Measurements from ENCODE around the gene ZCCHC2.

Gene ZCCHC2

GRCh38 chr18:62509779-62510178 lies 13.0 kb upstream of the ZCCHC2 start:
- H3K27ac ChIP-seq = no peak overlapping the region
- DNase-seq (ENCODE audit: low read depth, low spot score) = no peak

GRCh38 chr18:62510789-62511188 lies 12.0 kb upstream of the ZCCHC2 start:
- no peak for DNase-seq (ENCODE audit: low read depth, low spot score)

GRCh38 chr18:62512532-62512931 lies 10.3 kb upstream of the ZCCHC2 start:
- no peak overlapping the region for H3K27ac ChIP-seq
- DNase-seq (ENCODE audit: low read depth, low spot score) = no peak

More at GRCh38 chr18:62510789-62511188, 12.0 kb upstream of the ZCCHC2 start:
- H3K27ac ChIP-seq = no peak overlapping the region

- H3K27ac ChIP-seq = no peak overlapping the region
- DNase-seq (ENCODE audit: low read depth, low spot score) = no peak
Measured at GRCh38 chr18:62512996-62513395, 9.8 kb upstream of the ZCCHC2 start.

GRCh38 chr18:62514570-62514969 lies 8.3 kb upstream of the ZCCHC2 start:
- no peak for DNase-seq (ENCODE audit: low read depth, low spot score)
- H3K27ac ChIP-seq = no peak overlapping the region

- H3K27ac ChIP-seq = no peak overlapping the region
- DNase-seq (ENCODE audit: low read depth, low spot score) = no peak
Measured at GRCh38 chr18:62516242-62516641, 6.6 kb upstream of the ZCCHC2 start.

- H3K27ac ChIP-seq = no peak overlapping the region
- no peak for DNase-seq (ENCODE audit: low read depth, low spot score)
Measured at GRCh38 chr18:62518460-62519375, 4.1 kb upstream of the ZCCHC2 start.

- DNase-seq (ENCODE audit: low read depth, low spot score) = no peak
Measured at GRCh38 chr18:62519684-62520083, 3.1 kb upstream of the ZCCHC2 start.

GRCh38 chr18:62521082-62521481 lies 1.7 kb upstream of the ZCCHC2 start:
- DNase-seq (ENCODE audit: low read depth, low spot score) = no peak
- H3K27ac ChIP-seq = no peak overlapping the region

More at GRCh38 chr18:62519684-62520083, 3.1 kb upstream of the ZCCHC2 start:
- no peak overlapping the region for H3K27ac ChIP-seq

GRCh38 chr18:62521593-62521992 lies 1.2 kb upstream of the ZCCHC2 start:
- H3K27ac ChIP-seq = no peak overlapping the region
- no peak for DNase-seq (ENCODE audit: low read depth, low spot score)

GRCh38 chr18:62522178-62522503 lies 684 bp upstream of the ZCCHC2 start:
- peak overlapping the region; percentile 86 for H3K27ac ChIP-seq
- DNase-seq (ENCODE audit: low read depth, low spot score) = no peak

DNA sequence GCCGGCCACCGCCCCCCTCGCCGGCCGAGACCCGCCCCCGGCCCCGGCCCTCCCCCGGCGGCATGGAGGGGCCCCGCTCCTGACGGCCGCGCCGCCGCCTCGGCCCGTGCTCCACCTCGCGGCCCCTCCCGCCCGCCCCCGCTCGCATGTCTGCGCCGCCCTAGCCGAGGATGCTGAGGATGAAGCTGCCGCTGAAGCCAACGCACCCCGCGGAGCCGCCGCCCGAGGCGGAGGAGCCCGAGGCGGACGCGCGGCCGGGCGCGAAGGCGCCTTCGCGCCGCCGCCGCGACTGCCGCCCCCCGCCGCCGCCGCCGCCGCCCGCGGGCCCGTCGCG lies 397 bp downstream of the ZCCHC2 start:
- peak overlapping the region; percentile 86 for H3K27ac ChIP-seq
- DNase-seq (ENCODE audit: low read depth, low spot score) = no peak

DNA sequence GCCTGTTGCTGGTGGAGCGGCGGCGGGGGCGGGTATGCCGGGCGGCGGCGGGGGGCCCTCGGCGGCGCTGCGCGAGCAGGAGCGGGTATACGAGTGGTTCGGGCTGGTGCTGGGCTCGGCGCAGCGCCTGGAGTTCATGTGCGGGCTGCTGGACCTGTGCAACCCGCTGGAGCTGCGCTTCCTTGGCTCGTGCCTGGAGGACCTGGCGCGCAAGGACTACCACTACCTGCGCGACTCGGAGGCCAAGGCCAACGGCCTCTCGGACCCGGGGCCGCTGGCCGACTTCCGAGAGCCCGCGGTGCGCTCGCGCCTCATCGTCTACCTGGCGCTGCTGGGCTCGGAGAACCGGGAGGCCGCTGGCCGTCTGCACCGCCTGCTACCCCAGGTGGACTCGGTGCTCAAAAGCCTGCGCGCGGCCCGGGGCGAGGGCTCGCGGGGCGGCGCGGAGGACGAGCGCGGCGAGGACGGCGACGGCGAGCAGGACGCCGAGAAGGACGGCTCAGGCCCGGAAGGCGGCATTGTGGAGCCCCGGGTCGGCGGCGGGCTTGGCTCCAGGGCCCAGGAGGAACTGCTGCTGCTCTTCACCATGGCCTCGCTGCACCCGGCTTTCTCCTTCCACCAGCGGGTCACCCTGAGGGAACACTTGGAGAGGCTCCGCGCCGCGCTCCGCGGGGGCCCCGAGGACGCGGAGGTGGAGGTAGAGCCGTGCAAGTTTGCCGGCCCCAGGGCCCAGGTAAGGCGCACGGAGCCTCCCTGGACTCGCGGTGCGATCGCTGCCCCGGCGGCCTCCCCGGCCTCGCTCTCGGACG lies 1.0 kb downstream of the ZCCHC2 start:
- no peak for DNase-seq (ENCODE audit: low read depth, low spot score)
- H3K27ac ChIP-seq = peak overlapping the region; percentile 86

DNA sequence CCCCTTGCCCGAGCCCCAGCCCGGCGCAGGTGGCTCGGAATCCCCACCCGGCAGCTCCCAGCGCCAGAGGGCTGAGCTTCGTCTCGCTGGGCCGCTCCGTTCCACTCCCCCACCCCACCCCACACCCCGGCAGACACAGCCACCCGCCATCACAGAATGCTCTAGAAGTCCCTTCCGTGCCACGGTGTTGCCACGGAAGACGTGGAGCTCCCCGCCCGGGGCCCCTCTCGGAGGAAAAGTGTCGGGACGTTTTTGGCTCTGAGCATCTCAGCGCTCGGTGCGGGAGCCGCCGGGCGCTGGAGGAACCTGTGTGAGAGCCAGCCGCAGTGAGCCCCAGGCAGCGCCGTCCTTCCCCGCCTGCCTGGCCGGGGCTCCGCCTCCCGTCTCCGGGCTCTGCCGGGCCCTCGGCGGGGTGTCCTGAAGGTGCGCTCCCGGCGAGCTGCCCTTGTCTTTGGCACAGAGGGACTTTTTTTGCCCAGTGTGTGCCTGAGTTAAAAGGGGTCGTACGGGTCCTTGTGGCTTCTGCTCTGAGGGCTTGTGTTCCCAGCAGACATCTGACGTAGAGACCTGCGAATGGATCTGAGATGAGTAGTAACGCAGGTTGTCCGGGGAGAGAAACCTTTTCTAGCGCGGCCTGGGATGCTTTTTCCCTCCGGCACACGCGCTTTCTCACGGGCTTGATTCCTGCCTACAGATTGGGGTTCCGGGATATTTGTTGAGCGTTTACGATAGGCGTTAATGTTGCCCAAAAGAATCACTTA lies 1.8 kb downstream of the ZCCHC2 start:
- no peak for DNase-seq (ENCODE audit: low read depth, low spot score)
- peak overlapping the region; percentile 86 for H3K27ac ChIP-seq

- DNase-seq (ENCODE audit: low read depth, low spot score) = no peak
- peak overlapping the region; percentile 86 for H3K27ac ChIP-seq
Measured at GRCh38 chr18:62525608-62526007, 2.8 kb downstream of the ZCCHC2 start.

DNA sequence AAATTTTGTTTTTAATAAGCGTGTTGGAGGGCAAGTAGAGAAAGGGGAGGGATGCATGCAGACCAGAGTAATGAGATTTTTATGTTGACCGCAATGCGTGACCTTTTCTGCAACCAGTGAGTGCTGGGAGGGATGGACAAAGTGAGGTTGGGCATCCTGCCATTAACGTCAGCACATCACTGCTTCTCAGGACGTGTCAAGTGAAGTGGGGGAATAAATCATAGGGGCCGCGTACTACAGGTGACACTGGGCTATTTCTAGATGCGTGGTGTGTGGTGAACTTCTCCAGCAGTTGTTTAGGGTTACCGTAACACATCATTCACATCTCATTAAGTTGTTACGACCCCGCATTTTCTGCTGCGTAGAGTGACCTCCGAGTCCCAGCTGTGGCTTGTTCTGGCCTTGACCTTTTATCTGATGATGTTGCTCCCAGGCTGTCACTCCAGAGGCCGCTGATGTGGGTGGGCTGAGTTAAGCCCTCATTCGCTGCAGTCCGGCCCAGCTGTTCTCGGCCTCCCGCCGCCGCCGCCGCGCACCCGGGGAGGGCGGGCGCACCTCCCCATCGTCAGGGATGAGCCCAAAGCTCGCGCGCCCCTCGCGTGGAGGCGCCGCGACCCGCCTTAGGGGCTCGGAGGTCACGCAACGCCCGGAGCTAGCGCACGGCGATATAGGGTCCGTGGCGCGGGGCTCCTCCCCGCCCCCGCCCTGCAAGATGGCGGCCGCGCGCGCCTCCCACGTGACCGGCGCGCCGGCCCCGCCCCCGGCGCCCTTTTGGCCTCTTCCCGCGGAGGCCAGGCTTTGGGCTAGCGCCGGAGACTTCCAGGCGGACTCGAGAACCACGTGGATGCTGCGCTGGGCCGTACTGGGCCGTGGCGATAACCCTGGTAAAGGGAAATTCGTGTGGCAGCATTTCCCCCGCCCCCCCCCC lies 3.5 kb downstream of the ZCCHC2 start:
- DNase-seq (ENCODE audit: low read depth, low spot score) = no peak
- H3K27ac ChIP-seq = peak overlapping the region; percentile 66

DNA sequence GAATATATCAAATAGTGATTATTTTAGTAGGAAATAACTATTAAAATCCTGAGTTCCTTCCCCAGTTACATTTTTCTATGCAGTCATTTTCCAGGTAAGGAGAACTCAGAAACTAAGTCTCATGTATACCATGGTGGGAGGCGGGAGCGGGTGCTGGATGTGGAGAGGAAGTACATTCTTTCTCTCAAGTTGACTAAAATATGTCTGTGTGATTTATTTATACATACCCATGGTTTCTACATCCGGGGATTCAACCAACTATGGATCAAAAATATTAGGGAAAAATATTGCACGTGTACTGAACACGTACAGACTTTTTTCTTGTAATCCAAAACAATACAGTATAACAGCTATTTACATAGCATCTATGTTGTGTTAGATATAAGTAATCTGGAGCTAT lies 6.8 kb downstream of the ZCCHC2 start:
- no peak for DNase-seq (ENCODE audit: low read depth, low spot score)
- no peak overlapping the region for H3K27ac ChIP-seq

DNA sequence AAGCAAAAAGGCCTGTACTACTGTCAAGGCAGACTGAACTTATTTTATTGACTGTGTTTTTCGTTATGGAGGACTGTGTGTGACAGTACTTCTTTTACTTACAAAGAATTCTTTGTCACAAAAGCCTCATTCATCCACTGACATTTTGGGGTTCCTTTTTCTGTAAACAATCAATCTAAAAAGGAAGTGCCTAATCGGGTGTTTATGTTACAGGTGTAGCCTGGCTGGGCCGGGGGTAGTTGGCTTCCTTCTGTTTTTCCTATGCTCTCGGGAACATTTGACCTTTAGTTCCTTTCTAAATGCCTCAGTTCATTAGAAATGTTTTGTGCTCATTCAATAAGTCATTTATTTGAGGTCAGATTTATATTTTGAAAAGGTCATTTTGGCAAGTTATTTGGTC lies 8.3 kb downstream of the ZCCHC2 start:
- no peak for DNase-seq (ENCODE audit: low read depth, low spot score)
- H3K27ac ChIP-seq = no peak overlapping the region

DNA sequence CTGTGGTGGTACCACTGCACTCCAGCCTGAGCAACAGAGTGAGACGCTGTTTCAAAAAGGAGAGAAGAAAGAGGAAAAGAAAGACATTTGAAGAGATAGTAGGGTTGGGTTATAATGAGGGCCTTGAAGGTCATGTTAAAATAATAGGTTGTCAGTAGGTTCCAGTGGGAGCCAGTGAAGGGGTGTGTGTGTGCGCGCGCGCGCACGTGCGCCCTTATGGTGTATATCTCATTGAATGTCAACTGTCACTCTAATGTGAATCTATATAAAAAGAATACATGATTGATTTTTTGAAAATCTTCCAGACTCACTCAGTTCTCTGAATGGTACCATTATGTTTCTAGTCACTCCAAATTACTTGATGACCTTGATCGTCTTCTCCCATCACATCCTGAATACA lies 9.1 kb downstream of the ZCCHC2 start:
- DNase-seq (ENCODE audit: low read depth, low spot score) = no peak
- no peak overlapping the region for H3K27ac ChIP-seq

GRCh38 chr18:62536005-62536404 lies 13.2 kb downstream of the ZCCHC2 start:
- no peak overlapping the region for H3K27ac ChIP-seq
- no peak for DNase-seq (ENCODE audit: low read depth, low spot score)

Data from epithelial cell of prostate (primary cell).